Gastroesophageal sphincter (tissue), 3 donors: ENCODE results near the gene CMSS1.

ENCODE experiments used
- CTCF ChIP-seq, 4 experiments: fragments of 200-600 bp in 2 of 4; fragments of 450-650 bp in 2 of 4; sonication (generic) in 1 of 4; IDR thresholded peaks; one replicate each; pipeline ENCODE4 v1.5.1; 2017 to 2019; ENCODE audit warnings: antibody characterized with exemption in 4 of 4, mild to moderate bottlenecking in 2 of 4, moderate library complexity in 2 of 4
- POLR2AphosphoS5 ChIP-seq: sonication (generic); formaldehyde crosslinking; IDR thresholded peaks from one replicate; pipeline ENCODE4 v1.6.1; 2017; ENCODE audit warnings: antibody characterized with exemption

- TF ChIP-seq CTCF (IDR thresholded peaks at IDR 0.05), result no peak
- no peak for TF ChIP-seq POLR2AphosphoS5
Measured at GRCh38 chr3:100144255-100144866, 326.7 kb downstream of the CMSS1 start.
